GM18907 (cell line): ENCODE results near the gene MSANTD3.
A peak's percentile ranks its signal among the peaks of the same experiment; 100 is the strongest.
"Not testable (repeated sequence)": the region's sequence is repeated elsewhere in the genome, so short reads cannot be mapped to it uniquely, and the experiment has no call there.

Experiments
- ATAC-seq: cut with Tn5 transposase; IDR thresholded peaks from one replicate; pipeline ENCODE4 v1.9.1; 2021; ENCODE audit warnings: mild to moderate bottlenecking, moderate library complexity; ENCODE audit not compliant: unreplicated experiment

The MSANTD3 gene

GRCh38 chr9:100428871-100429654 is 2.1 kb downstream of the MSANTD3 start:
- no peak for ATAC-seq

- ATAC-seq: no peak
Measured at GRCh38 chr9:100430286-100430940, 3.5 kb downstream of the MSANTD3 start.

- ATAC-seq: no peak
Measured at GRCh38 chr9:100431886-100432285, 4.9 kb downstream of the MSANTD3 start.

- ATAC-seq: no peak
Measured at GRCh38 chr9:100432736-100433135, 5.8 kb downstream of the MSANTD3 start.

- no peak for ATAC-seq
Measured at GRCh38 chr9:100436571-100436970, 9.6 kb downstream of the MSANTD3 start.

- ATAC-seq: peak; percentile 75
Measured at GRCh38 chr9:100437860-100438805, 11.2 kb downstream of the MSANTD3 start.

GRCh38 chr9:100440071-100440470 is 13.1 kb downstream of the MSANTD3 start:
- ATAC-seq: no peak

- not testable (repeated sequence) for ATAC-seq
Measured at GRCh38 chr9:100440487-100440886, 13.5 kb downstream of the MSANTD3 start.

- ATAC-seq: no peak
Measured at GRCh38 chr9:100441911-100442361, 15.0 kb downstream of the MSANTD3 start.

GRCh38 chr9:100443781-100444768 is 17.1 kb downstream of the MSANTD3 start:
- ATAC-seq: no peak

GRCh38 chr9:100445161-100445902 is 18.4 kb downstream of the MSANTD3 start:
- no peak for ATAC-seq

GRCh38 chr9:100445903-100446549 is 19.1 kb downstream of the MSANTD3 start:
- ATAC-seq: no peak

- no peak for ATAC-seq
Measured at GRCh38 chr9:100447041-100447440, 20.1 kb downstream of the MSANTD3 start.

- ATAC-seq: no peak
Measured at GRCh38 chr9:100448266-100448665, 21.3 kb downstream of the MSANTD3 start.

- peak; percentile 76 for ATAC-seq
Measured at GRCh38 chr9:100449420-100449819, 22.5 kb downstream of the MSANTD3 start.

- no peak for ATAC-seq
Measured at GRCh38 chr9:100452894-100453293, 26.0 kb downstream of the MSANTD3 start.

GRCh38 chr9:100455470-100455869 is 28.5 kb downstream of the MSANTD3 start:
- no peak for ATAC-seq

- ATAC-seq: no peak
Measured at GRCh38 chr9:100457517-100457916, 30.6 kb downstream of the MSANTD3 start.

- ATAC-seq: no peak
Measured at GRCh38 chr9:100459963-100460362, 33.0 kb downstream of the MSANTD3 start.
